ENCODE results near the gene AASDH.

DNA sequence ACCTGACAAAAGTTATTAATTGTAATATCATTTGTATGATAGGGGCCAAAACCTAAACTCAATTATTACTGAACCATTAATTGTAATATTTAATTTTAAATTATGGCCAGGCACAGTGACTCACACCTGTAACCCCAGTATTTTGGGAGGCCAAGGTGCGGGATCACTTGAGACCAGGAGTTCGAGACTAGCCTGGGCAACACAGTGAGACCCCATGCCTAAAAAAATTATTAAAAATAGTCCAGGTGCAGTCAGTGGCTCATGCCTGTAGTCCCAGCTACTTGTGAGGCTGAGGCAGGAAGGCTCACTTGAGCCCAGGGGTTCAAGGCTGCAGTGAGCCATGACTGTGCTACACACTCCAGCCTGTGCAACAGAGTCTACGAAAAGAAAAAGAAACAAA lies 30.1 kb upstream of the AASDH start:
- TF ChIP-seq, protein P1, sequence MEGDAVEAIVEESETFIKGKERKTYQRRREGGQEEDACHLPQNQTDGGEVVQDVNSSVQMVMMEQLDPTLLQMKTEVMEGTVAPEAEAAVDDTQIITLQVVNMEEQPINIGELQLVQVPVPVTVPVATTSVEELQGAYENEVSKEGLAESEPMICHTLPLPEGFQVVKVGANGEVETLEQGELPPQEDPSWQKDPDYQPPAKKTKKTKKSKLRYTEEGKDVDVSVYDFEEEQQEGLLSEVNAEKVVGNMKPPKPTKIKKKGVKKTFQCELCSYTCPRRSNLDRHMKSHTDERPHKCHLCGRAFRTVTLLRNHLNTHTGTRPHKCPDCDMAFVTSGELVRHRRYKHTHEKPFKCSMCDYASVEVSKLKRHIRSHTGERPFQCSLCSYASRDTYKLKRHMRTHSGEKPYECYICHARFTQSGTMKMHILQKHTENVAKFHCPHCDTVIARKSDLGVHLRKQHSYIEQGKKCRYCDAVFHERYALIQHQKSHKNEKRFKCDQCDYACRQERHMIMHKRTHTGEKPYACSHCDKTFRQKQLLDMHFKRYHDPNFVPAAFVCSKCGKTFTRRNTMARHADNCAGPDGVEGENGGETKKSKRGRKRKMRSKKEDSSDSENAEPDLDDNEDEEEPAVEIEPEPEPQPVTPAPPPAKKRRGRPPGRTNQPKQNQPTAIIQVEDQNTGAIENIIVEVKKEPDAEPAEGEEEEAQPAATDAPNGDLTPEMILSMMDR (IDR thresholded peaks at IDR 0.05; ENCODE audit: low read depth, low read length): no peak
- TF ChIP-seq POLR2A (IDR thresholded peaks at IDR 0.05; ENCODE audit: extremely low read depth, insufficient read length) (no peak), MAX (IDR thresholded peaks at IDR 0.05; ENCODE audit: low read depth, low read length) (no peak), MYC (IDR thresholded peaks at IDR 0.05; ENCODE audit: low read depth, low read length) (no peak)
